ENCODE measurements around the gene MTM1.

The MTM1 gene

DNA sequence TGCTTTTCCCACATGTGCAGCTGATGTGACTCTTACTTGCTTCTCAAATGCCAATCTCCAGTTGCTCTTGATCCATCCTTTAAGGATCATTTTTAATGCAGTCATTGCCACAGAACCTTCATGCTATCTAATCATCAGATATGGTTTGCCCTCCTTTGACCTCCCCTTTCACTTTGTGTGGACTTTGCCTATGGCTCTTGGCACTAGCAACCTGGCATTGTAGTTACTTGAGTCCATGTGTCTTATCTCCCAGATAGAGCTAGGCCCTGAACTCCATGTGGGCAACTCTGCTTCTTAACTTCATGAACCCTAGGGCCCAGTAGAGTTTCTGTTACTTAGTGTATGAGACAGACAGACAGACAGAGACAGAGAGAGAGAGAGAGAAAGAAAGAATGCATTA, 41.6 kb downstream of the MTM1 start:
- TF ChIP-seq, protein P1, sequence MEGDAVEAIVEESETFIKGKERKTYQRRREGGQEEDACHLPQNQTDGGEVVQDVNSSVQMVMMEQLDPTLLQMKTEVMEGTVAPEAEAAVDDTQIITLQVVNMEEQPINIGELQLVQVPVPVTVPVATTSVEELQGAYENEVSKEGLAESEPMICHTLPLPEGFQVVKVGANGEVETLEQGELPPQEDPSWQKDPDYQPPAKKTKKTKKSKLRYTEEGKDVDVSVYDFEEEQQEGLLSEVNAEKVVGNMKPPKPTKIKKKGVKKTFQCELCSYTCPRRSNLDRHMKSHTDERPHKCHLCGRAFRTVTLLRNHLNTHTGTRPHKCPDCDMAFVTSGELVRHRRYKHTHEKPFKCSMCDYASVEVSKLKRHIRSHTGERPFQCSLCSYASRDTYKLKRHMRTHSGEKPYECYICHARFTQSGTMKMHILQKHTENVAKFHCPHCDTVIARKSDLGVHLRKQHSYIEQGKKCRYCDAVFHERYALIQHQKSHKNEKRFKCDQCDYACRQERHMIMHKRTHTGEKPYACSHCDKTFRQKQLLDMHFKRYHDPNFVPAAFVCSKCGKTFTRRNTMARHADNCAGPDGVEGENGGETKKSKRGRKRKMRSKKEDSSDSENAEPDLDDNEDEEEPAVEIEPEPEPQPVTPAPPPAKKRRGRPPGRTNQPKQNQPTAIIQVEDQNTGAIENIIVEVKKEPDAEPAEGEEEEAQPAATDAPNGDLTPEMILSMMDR (IDR thresholded peaks at IDR 0.05) = no peak

DNA sequence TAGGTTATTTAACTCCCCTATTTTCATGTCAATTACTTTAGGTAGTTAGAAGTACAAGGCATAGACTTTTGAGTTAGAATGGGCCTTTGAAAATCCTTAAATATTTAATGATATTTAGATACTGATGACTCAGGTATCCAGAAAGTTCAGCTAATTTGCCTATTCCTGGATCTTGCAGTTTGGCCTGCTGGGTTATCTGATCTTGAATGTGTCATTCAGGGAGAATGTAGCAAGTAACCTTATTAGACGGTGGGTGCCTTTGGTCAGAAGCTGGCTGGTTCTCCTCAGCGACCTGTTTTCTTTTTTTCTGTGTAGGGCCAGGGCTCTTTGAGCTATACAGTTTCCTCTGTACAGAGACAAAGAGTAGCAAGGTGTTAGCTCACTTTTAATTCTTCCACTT, 42.0 kb downstream of the MTM1 start:
- TF ChIP-seq, protein P1 (IDR thresholded peaks at IDR 0.05) = no peak

DNA sequence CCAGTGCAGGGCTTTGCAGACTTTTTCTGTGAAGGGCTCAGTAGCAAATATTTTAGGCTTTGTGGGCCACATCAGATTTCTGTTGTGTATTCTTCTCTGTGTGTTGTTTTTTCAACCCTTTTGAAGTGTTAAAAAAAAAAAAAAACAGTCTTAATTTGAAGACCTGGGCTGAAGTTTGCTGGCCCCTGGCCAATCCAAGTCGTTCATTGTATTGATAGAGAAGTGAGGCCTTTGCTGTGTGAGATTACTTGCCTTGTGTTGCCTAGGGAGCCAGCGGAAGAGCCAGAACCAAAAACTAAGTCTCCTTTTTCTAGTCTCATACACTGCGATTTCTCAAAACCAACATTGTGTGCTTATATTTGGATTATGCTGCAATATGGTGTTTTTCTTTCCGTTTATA, 46.9 kb downstream of the MTM1 start:
- TF ChIP-seq, protein P1 (IDR thresholded peaks at IDR 0.05) = no peak

GRCh38 chrX:150616179-150616862, 47.9 kb downstream of the MTM1 start:
- TF ChIP-seq, protein P1 (IDR thresholded peaks at IDR 0.05) = no peak

GRCh38 chrX:150616863-150617198, 48.4 kb downstream of the MTM1 start:
- TF ChIP-seq, protein P1 (IDR thresholded peaks at IDR 0.05) = no peak

GRCh38 chrX:150621652-150622051, 53.2 kb downstream of the MTM1 start:
- TF ChIP-seq, protein P1 (IDR thresholded peaks at IDR 0.05) = no peak

- TF ChIP-seq, protein P1 (IDR thresholded peaks at IDR 0.05) = no peak
Measured at GRCh38 chrX:150623583-150623982, 55.2 kb downstream of the MTM1 start.

- TF ChIP-seq, protein P1 (IDR thresholded peaks at IDR 0.05) = no peak
Measured at GRCh38 chrX:150625097-150625496, 56.7 kb downstream of the MTM1 start.
